Endothelial cell of umbilical vein (primary cell): ENCODE measurements around the gene GPR68. TPM values are rescaled to one million over a fixed set of nuclear protein-coding genes. Genes with fewer than 3 reads are reported as not detected.

Experiments
- BruUV-seq: library from RNA; stranded (reverse); fragments of 400-500 nt; replicated peaks from 2 replicates; lab custom pipeline; 2021; lab: Mats Ljungman, UMichigan
- CTCF ChIA-PET: fragments of 300-600, 350-600 bp; sonication (Branson Sonifier 250); formaldehyde crosslinking; loops from one replicate; lab custom pipeline; 2021; ENCODE audit warnings: antibody characterized with exemption, inconsistent platforms; lab: Charles Lee
- POLR2A ChIA-PET: fragments of 300-600, 350-600 bp; sonication (Branson Sonifier 250); formaldehyde crosslinking; loops from one replicate; lab custom pipeline; 2021; ENCODE audit warnings: antibody characterized with exemption, inconsistent platforms; lab: Charles Lee
- DNase-seq: peaks from one replicate; pipeline ENCODE4 v3.0.0-alpha.2; 2011; ENCODE audit warnings: low read depth, low spot score
- FAIRE-seq: peaks from 2 replicates; lab custom pipeline; 2011; peaks lifted over from hg19 to GRCh38; lab: Jason Lieb, UNC
- H2AFZ ChIP-seq: 2 replicates; pipeline ENCODE4 v1.6.0; 2012; ENCODE audit warnings: low read depth, low read length, control low read depth, inconsistent platforms
- H3K27ac ChIP-seq: 2 replicates; pipeline ENCODE4 v1.5.1; 2011; ENCODE audit warnings: low read depth, mild to moderate bottlenecking, control low read depth, low read length, moderate library complexity; ENCODE audit not compliant: insufficient read depth
- H3K27me3 ChIP-seq, 2 experiments: 2 replicates each; pipeline versions ENCODE4 v1.6.0 to v1.6.1; 2011; ENCODE audit warnings: low read length in 2 of 2, mixed read lengths in 1 of 2; ENCODE audit not compliant: control insufficient read depth in 2 of 2, insufficient read depth in 2 of 2
- H3K36me3 ChIP-seq, 2 experiments: 2 replicates in 1 of 2; 3 replicates in 1 of 2; pipeline ENCODE4 v1.5.1; 2011; ENCODE audit warnings: low read length in 2 of 2, mild to moderate bottlenecking in 1 of 2, moderate library complexity in 1 of 2; ENCODE audit not compliant: control insufficient read depth in 2 of 2, insufficient read depth in 2 of 2; ENCODE audit errors: extremely low read depth in 1 of 2
- H3K4me1 ChIP-seq: 3 replicates; pipeline ENCODE4 v1.5.1; 2011; ENCODE audit warnings: mild to moderate bottlenecking, low read length; ENCODE audit not compliant: control insufficient read depth, insufficient read depth; ENCODE audit errors: extremely low read depth
- H3K4me2 ChIP-seq: 2 replicates; pipeline ENCODE4 v1.6.1; 2011; ENCODE audit warnings: low read length, control low read depth, mixed read lengths; ENCODE audit not compliant: insufficient read depth
- H3K4me3 ChIP-seq, 3 experiments: fragments of 200-600 bp in 1 of 3; sonication (generic), shearing (Covaris generic) in 1 of 3; replicated peaks in 1 of 3; 2 replicates each; pipeline ENCODE4 v1.5.1; 2011 to 2016; ENCODE audit warnings: control low read depth in 3 of 3, low read length in 3 of 3, mild to moderate bottlenecking in 2 of 3, inconsistent platforms in 1 of 3, low read depth in 1 of 3, moderate library complexity in 1 of 3; ENCODE audit not compliant: insufficient read depth in 1 of 3
- H3K79me2 ChIP-seq: 2 replicates; pipeline ENCODE4 v1.6.0; 2012; ENCODE audit warnings: low read length, inconsistent platforms; ENCODE audit not compliant: control insufficient read depth, insufficient read depth
- H3K9ac ChIP-seq: replicated peaks from 2 replicates; pipeline ENCODE3; 2011; ENCODE audit warnings: low read length, control low read depth; ENCODE audit not compliant: insufficient read depth; ENCODE audit errors: extremely low read depth
- H3K9me1 ChIP-seq: replicated peaks from 3 replicates; pipeline ENCODE4 v1.6.0; 2011; ENCODE audit warnings: mild to moderate bottlenecking, low read length; ENCODE audit not compliant: control insufficient read depth, insufficient read depth; ENCODE audit errors: extremely low read depth
- H3K9me3 ChIP-seq: replicated peaks from 2 replicates; pipeline ENCODE4 v1.5.1; 2012; ENCODE audit warnings: low read length, inconsistent platforms; ENCODE audit not compliant: control insufficient read depth, insufficient read depth
- H4K20me1 ChIP-seq: replicated peaks from 2 replicates; pipeline ENCODE3; 2011; ENCODE audit warnings: mild to moderate bottlenecking, low read length; ENCODE audit not compliant: control insufficient read depth, insufficient read depth; ENCODE audit errors: extremely low read depth
- CTCF ChIP-seq, 2 donors: IDR thresholded peaks; 1 replicate in 1 of 2; 2 replicates in 1 of 2; pipeline ENCODE4 v1.5.1; 2011; ENCODE audit warnings: low read length in 2 of 2, mild to moderate bottlenecking in 2 of 2, moderate library complexity in 2 of 2, control low read depth in 1 of 2, inconsistent platforms in 1 of 2, low read depth in 1 of 2; ENCODE audit not compliant: insufficient read depth in 1 of 2; ENCODE audit errors: extremely low read depth in 1 of 2
- FOS ChIP-seq: IDR thresholded peaks from 2 replicates; pipeline ENCODE4 v1.6.1; 2011; ENCODE audit warnings: mild to moderate bottlenecking, low read length, moderate library complexity, borderline replicate concordance; ENCODE audit not compliant: insufficient read depth
- JUN ChIP-seq: IDR thresholded peaks from 2 replicates; pipeline ENCODE4 v1.6.1; 2011; ENCODE audit warnings: borderline replicate concordance, low read depth; ENCODE audit not compliant: insufficient read length, insufficient read depth
- POLR2A ChIP-seq: IDR thresholded peaks from 2 replicates; pipeline ENCODE4 v1.6.1; 2012; ENCODE audit warnings: low read depth, mild to moderate bottlenecking, control low read depth, low read length
- POLR2AphosphoS5 ChIP-seq: IDR thresholded peaks from 2 replicates; pipeline ENCODE4 v1.6.1; 2012; ENCODE audit warnings: low read depth, mild to moderate bottlenecking, control low read depth, low read length, moderate library complexity; ENCODE audit not compliant: insufficient read depth
- dilution Hi-C: fragments of 300-500 bp; cut with MboI; formaldehyde crosslinking; loops from one replicate; pipeline ENCODE4 v1.15.0; 2019; ENCODE audit warnings: low sequenced_read_pairs; ENCODE audit not compliant: extremely low pct_ligation_motif_present
- intact Hi-C: fragments of 100-400 bp; cut with micrococcal nuclease; formaldehyde crosslinking; loops from one replicate; pipeline ENCODE4 v1.10.0; 2022
- polyA plus RNA-seq, 4 experiments: library from polyadenylated mRNA; depleted of rRNA in 3 of 4; stranded (reverse) in 3 of 4; unstranded in 1 of 4; fragments of >200 nt; gene quantifications; 2 replicates each; pipeline versions ENCODE4 v1.2.1 to v1.2.3, GENCODE V29; 2011 to 2012; ENCODE audit warnings: missing spikeins in 1 of 4
- total RNA-seq: library from RNA; stranded (reverse); gene quantifications from 2 replicates; pipeline ENCODE4 v1.2.3, GENCODE V29; 2021

Gene GPR68
- total and polyA plus RNA-seq, 2 donors (not counting 3 experiments of a cell fraction or from before 2014, with no cell fraction given), result 0.24 to 0.36 TPM

GRCh38 chr14:91281346-91281745 lies 36.8 kb upstream of the GPR68 start:
- POLR2A ChIA-PET, result interaction anchor here (0.6 kb wide), 1 partner anchor 102 kb away, joined by 8 read pairs; no protein-coding TSS in a partner anchor
- no peaks in the 10 kb centered on the region for H3K9me3 ChIP-seq
- no peak for DNase-seq

More at GRCh38 chr14:91281346-91281745, 36.8 kb upstream of the GPR68 start:
- no peak for FAIRE-seq
- H3K4me1 ChIP-seq, result no peaks in the 10 kb centered on the region
- CTCF ChIA-PET, result interaction anchor here (0.7 to 6.2 kb wide), 4 partner anchors 9 to 108 kb away, joined by 3 to 61 read pairs (median 4); no protein-coding TSS in a partner anchor
- no TSS peak for BruUV-seq
- H3K9ac ChIP-seq, result no peak overlapping the region
- H2AFZ ChIP-seq, result no peak overlapping the region
- TF ChIP-seq FOS (no peak), JUN (no peak), POLR2AphosphoS5 (no peak), POLR2A (no peak), CTCF (IDR thresholded peaks at IDR 0.05; ENCODE audit: extremely low read depth in 1 of 2, insufficient read depth in 1 of 2, low read depth in 1 of 2, low read length in 2 of 2) (no peak)
- no peaks in the 10 kb centered on the region for H3K27me3 ChIP-seq
- peaks cover 7 to 38% of the 10 kb centered on the region in 2 experiments for H3K36me3 ChIP-seq
- H3K27ac ChIP-seq, result no peak overlapping the region
- H4K20me1 ChIP-seq, result no peaks in the 10 kb centered on the region
- dilution Hi-C loops, result loop anchor here (25.0 kb wide), 1 partner anchor 369 kb away; no protein-coding TSS in a partner anchor
- no peak overlapping the region for H3K4me3 ChIP-seq
- intact Hi-C loops, result no loop called here
- no peaks in the 10 kb centered on the region for H3K79me2 ChIP-seq
- no peaks in the 10 kb centered on the region for H3K9me1 ChIP-seq
- H3K4me2 ChIP-seq, result no peak overlapping the region
